ENCODE results near the gene PDXDC1.
"Not testable (repeated sequence)": the region's sequence is repeated elsewhere in the genome, so short reads cannot be mapped to it uniquely, and the experiment has no call there.

Gene PDXDC1

GRCh38 chr16:14973785-14974322 lies 972 bp upstream of the PDXDC1 start:
- not testable (repeated sequence) for DNase-seq

GRCh38 chr16:14974331-14974655 lies 533 bp upstream of the PDXDC1 start:
- DNase-seq = not testable (repeated sequence)

GRCh38 chr16:14975418-14976194 lies 780 bp downstream of the PDXDC1 start:
- not testable (repeated sequence) for DNase-seq

- DNase-seq = not testable (repeated sequence)
These were observed 2.3 kb downstream of the PDXDC1 start for GRCh38 chr16:14976971-14977736.

GRCh38 chr16:14978281-14978680 lies 3.5 kb downstream of the PDXDC1 start:
- not testable (repeated sequence) for DNase-seq

GRCh38 chr16:14978908-14979307 lies 4.1 kb downstream of the PDXDC1 start:
- DNase-seq = not testable (repeated sequence)

- not testable (repeated sequence) for DNase-seq
These were observed 6.4 kb downstream of the PDXDC1 start for GRCh38 chr16:14981234-14981633.

- DNase-seq = not testable (repeated sequence)
These were observed 7.7 kb downstream of the PDXDC1 start for GRCh38 chr16:14982521-14982920.

GRCh38 chr16:14988092-14988491 lies 13.3 kb downstream of the PDXDC1 start:
- not testable (repeated sequence) for DNase-seq

GRCh38 chr16:14988661-14989191 lies 13.9 kb downstream of the PDXDC1 start:
- not testable (repeated sequence) for DNase-seq

- not testable (repeated sequence) for DNase-seq
These were observed 14.8 kb downstream of the PDXDC1 start for GRCh38 chr16:14989291-14990281.

GRCh38 chr16:14993277-14994151 lies 18.7 kb downstream of the PDXDC1 start:
- DNase-seq = not testable (repeated sequence)

GRCh38 chr16:14996702-14997101 lies 21.9 kb downstream of the PDXDC1 start:
- not testable (repeated sequence) for DNase-seq

GRCh38 chr16:14998300-14998699 lies 23.5 kb downstream of the PDXDC1 start:
- not testable (repeated sequence) for DNase-seq

- not testable (repeated sequence) for DNase-seq
These were observed 25.0 kb downstream of the PDXDC1 start for GRCh38 chr16:14999845-15000244.

- DNase-seq = not testable (repeated sequence)
These were observed 27.6 kb downstream of the PDXDC1 start for GRCh38 chr16:15002448-15002847.

- DNase-seq = not testable (repeated sequence)
These were observed 30.7 kb downstream of the PDXDC1 start for GRCh38 chr16:15005357-15006132.

- DNase-seq = not testable (repeated sequence)
These were observed 33.8 kb downstream of the PDXDC1 start for GRCh38 chr16:15008647-15009046.

- not testable (repeated sequence) for DNase-seq
These were observed 38.1 kb downstream of the PDXDC1 start for GRCh38 chr16:15012941-15013340.

- DNase-seq = not testable (repeated sequence)
These were observed 40.8 kb downstream of the PDXDC1 start for GRCh38 chr16:15015671-15016070.

Measured in NCI-H1694 treated with DMSO at 0.1 percent for 48 hours (cell line).